Superior temporal gyrus (tissue), 1 donor: ENCODE results near the gene MOCS3.

Source experiments
- DNase-seq: peaks from one replicate; pipeline ENCODE4 v3.0.0-alpha.2; 2016; ENCODE audit errors: extremely low spot score

The MOCS3 gene

GRCh38 chr20:50958615-50959542 lies at the start of gene MOCS3:
Gene MOCS3 (plus strand): TSS chr20:50958818. CDS start chr20:50958843, 25 bp downstream.
- DNase-seq = peak; percentile 99

- no peak for DNase-seq
Measured at GRCh38 chr20:50909413-50909812, 49.2 kb upstream of the MOCS3 start.

- DNase-seq = no peak
Measured at GRCh38 chr20:50911030-50911429, 47.6 kb upstream of the MOCS3 start.

- DNase-seq = no peak
Measured at GRCh38 chr20:50911716-50912115, 46.9 kb upstream of the MOCS3 start.

GRCh38 chr20:50913690-50914375 lies 44.8 kb upstream of the MOCS3 start:
- no peak for DNase-seq

- DNase-seq = no peak
Measured at GRCh38 chr20:50915424-50915823, 43.2 kb upstream of the MOCS3 start.

GRCh38 chr20:50916257-50916656 lies 42.4 kb upstream of the MOCS3 start:
- no peak for DNase-seq

GRCh38 chr20:50916934-50917333 lies 41.7 kb upstream of the MOCS3 start:
- DNase-seq = no peak

- DNase-seq = no peak
Measured at GRCh38 chr20:50918403-50918802, 40.2 kb upstream of the MOCS3 start.

GRCh38 chr20:50919567-50919966 lies 39.1 kb upstream of the MOCS3 start:
- DNase-seq = no peak

GRCh38 chr20:50920997-50921396 lies 37.6 kb upstream of the MOCS3 start:
- DNase-seq = no peak

- no peak for DNase-seq
Measured at GRCh38 chr20:50921803-50922501, 36.7 kb upstream of the MOCS3 start.

- DNase-seq = no peak
Measured at GRCh38 chr20:50924261-50924920, 34.2 kb upstream of the MOCS3 start.

GRCh38 chr20:50926530-50926929 lies 32.1 kb upstream of the MOCS3 start:
- DNase-seq = no peak

- no peak for DNase-seq
Measured at GRCh38 chr20:50928469-50928868, 30.1 kb upstream of the MOCS3 start.

GRCh38 chr20:50929299-50930138 lies 29.1 kb upstream of the MOCS3 start:
- peak; percentile 95 for DNase-seq

- DNase-seq = no peak
Measured at GRCh38 chr20:50930139-50930975, 28.3 kb upstream of the MOCS3 start.

- DNase-seq = no peak
Measured at GRCh38 chr20:50930976-50931305, 27.7 kb upstream of the MOCS3 start.

GRCh38 chr20:50931306-50932015 lies 27.2 kb upstream of the MOCS3 start, which contains the start of gene ADNP:
Gene ADNP (minus strand): TSS chr20:50931437. CDS start chr20:50903996, 27,441 bp downstream.
- peak; percentile 96 for DNase-seq
